Loucy (cell line): ENCODE measurements around the gene CCR6.

Source experiments
- H2AFZ ChIP-seq: fragments of 200-600 bp; sonication (generic); 2 replicates; pipeline ENCODE4 v1.6.0; 2016; ENCODE audit warnings: antibody characterized with exemption, mild to moderate bottlenecking, low read length, moderate library complexity
- H3F3A ChIP-seq: fragments of 200-600 bp; 2 replicates; pipeline ENCODE4 v1.6.0; 2016; ENCODE audit warnings: antibody characterized with exemption, low read depth, mild to moderate bottlenecking
- H3K27me3 ChIP-seq: fragments of 200-600 bp; sonication (generic); 2 replicates; pipeline ENCODE4 v1.6.1; 2014; ENCODE audit warnings: low read length, mild to moderate bottlenecking; ENCODE audit not compliant: insufficient read depth, poor library complexity, severe bottlenecking
- H3K36me3 ChIP-seq: fragments of 200-600 bp; sonication (generic); 2 replicates; pipeline ENCODE4 v1.6.1; 2016; ENCODE audit warnings: low read length; ENCODE audit not compliant: insufficient read depth
- H3K4me1 ChIP-seq: fragments of 200-600 bp; sonication (generic); 2 replicates; pipeline ENCODE4 v1.5.1; 2014; ENCODE audit warnings: low read length, mild to moderate bottlenecking; ENCODE audit not compliant: insufficient read depth, poor library complexity, severe bottlenecking
- H3K4me2 ChIP-seq: fragments of 200-600 bp; sonication (generic); 2 replicates; pipeline ENCODE4 v1.6.0; 2014; ENCODE audit warnings: antibody characterized with exemption, low read length, low read depth, mild to moderate bottlenecking; ENCODE audit not compliant: poor library complexity, severe bottlenecking
- H3K4me3 ChIP-seq: fragments of 200-600 bp; sonication (generic); 2 replicates; pipeline ENCODE4 v1.5.1; 2014; ENCODE audit warnings: low read length, mild to moderate bottlenecking, mixed read lengths; ENCODE audit not compliant: poor library complexity, severe bottlenecking
- H3K79me2 ChIP-seq: fragments of 200-600 bp; sonication (generic); 2 replicates; pipeline ENCODE4 v1.6.1; 2014; ENCODE audit warnings: low read length; ENCODE audit not compliant: insufficient read depth
- H3K9ac ChIP-seq: fragments of 200-600 bp; sonication (generic); 2 replicates; pipeline ENCODE4 v1.6.0; 2014; ENCODE audit warnings: mild to moderate bottlenecking, low read depth, low read length, moderate library complexity; ENCODE audit not compliant: poor library complexity, severe bottlenecking
- H3K9me2 ChIP-seq: fragments of 200-600 bp; sonication (generic); replicated peaks from 2 replicates; pipeline ENCODE4 v1.6.1; 2016; ENCODE audit warnings: low read depth, low read length, mixed read lengths
- H3K9me3 ChIP-seq: fragments of 200-600 bp; sonication (generic); 2 replicates; pipeline ENCODE4 v1.6.1; 2014; ENCODE audit warnings: mild to moderate bottlenecking, antibody characterized with exemption, low read length, low read depth; ENCODE audit not compliant: insufficient read depth
- H4K20me1 ChIP-seq: fragments of 200-600 bp; sonication (generic); 2 replicates; pipeline ENCODE4 v1.6.0; 2014; ENCODE audit warnings: antibody characterized with exemption, low read length, mild to moderate bottlenecking; ENCODE audit not compliant: insufficient read depth, poor library complexity, severe bottlenecking
- CTCF ChIP-seq: fragments of 200-600 bp; sonication (generic); conservative IDR thresholded peaks from 2 replicates; pipeline ENCODE4 v1.5.1; 2014; ENCODE audit warnings: mild to moderate bottlenecking, antibody characterized with exemption, low read length
- EZH2phosphoT487 ChIP-seq: fragments of 200-600 bp; IDR thresholded peaks from 2 replicates; pipeline ENCODE4 v1.6.1; 2018; ENCODE audit warnings: antibody characterized with exemption, mild to moderate bottlenecking, moderate library complexity, borderline replicate concordance

Gene CCR6

GRCh38 chr6:167112421-167112820, 10.5 kb upstream of the CCR6 start:
- Histone ChIP-seq H3K4me2 (no peak overlapping the region), H3K79me2 (no peaks in the 10 kb centered on the region), H2AFZ (no peak overlapping the region), H4K20me1 (no peaks in the 10 kb centered on the region), H3K9me2 (no peaks in the 10 kb centered on the region), H3K36me3 (no peaks in the 10 kb centered on the region), H3K9me3 (no peaks in the 10 kb centered on the region), H3F3A (no peaks in the 10 kb centered on the region), H3K4me1 (no peaks in the 10 kb centered on the region), H3K27me3 (no peaks in the 10 kb centered on the region), H3K4me3 (no peak overlapping the region), H3K9ac (no peak overlapping the region)
- TF ChIP-seq EZH2phosphoT487 (no peak), CTCF (no peak)

- Histone ChIP-seq H2AFZ (no peak overlapping the region), H3K9me3 (no peaks in the 10 kb centered on the region), H3K79me2 (no peaks in the 10 kb centered on the region), H3K36me3 (no peaks in the 10 kb centered on the region), H3K27me3 (no peaks in the 10 kb centered on the region), H3K4me1 (no peaks in the 10 kb centered on the region), H3K9ac (no peak overlapping the region), H3F3A (no peaks in the 10 kb centered on the region), H3K4me3 (no peak overlapping the region), H4K20me1 (no peaks in the 10 kb centered on the region), H3K4me2 (no peak overlapping the region), H3K9me2 (no peaks in the 10 kb centered on the region)
- TF ChIP-seq EZH2phosphoT487: no peak
- TF ChIP-seq CTCF: no peak
These were observed 9.7 kb upstream of the CCR6 start for GRCh38 chr6:167113047-167113754.

DNA sequence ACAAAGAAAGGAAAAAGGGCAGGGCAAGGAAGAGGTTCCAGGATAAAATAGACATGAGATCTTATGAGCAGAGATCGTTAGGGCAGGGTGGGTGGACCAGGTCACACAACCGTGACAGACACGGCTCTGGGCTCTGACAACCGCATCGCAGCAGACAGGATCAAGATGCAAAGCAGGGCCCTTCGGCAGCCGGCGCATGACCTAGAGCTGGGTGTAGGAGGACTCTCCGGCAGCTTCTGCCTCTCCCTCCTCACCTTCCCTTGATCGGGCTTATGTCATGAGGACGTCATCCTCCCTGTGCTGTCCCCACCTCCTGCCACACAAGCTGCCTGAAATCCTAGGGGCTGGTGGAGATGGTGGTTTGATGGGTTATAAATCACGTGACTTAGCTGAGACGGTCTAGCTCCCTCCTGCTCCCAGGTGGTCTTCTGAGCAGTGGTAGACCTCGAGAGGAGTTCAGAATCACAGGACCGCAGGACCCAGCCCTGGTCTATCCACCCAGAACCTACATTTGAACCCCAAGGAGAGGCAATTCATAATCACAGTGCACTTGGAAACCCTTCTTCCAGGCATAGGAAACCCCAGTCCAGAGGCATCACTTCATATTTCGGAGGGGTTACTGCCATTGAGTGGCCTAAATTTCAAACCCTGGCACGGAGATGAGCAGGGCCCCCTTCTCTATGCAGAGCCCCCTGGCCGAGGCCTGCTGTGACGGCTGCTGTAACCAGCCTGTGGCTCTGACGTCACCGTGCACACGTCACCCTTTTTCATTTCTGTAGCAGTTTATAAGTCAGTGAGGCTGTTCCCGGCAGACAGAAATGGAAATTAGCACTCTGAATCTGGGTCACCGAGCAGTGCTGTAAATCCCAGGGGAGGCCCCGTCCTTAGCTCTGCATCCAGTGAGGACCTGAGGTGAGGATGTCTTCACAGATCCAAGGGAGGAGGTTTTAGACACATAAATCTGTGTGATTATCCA, 8.7 kb upstream of the CCR6 start:
- Histone ChIP-seq H3K79me2 (no peaks in the 10 kb centered on the region), H3K4me3 (no peak overlapping the region), H2AFZ (no peak overlapping the region), H3K36me3 (no peaks in the 10 kb centered on the region), H3K27me3 (no peaks in the 10 kb centered on the region), H3K9ac (no peak overlapping the region), H3K9me2 (no peaks in the 10 kb centered on the region), H3F3A (no peaks in the 10 kb centered on the region), H3K4me1 (no peaks in the 10 kb centered on the region), H3K4me2 (no peak overlapping the region), H4K20me1 (no peaks in the 10 kb centered on the region), H3K9me3 (no peaks in the 10 kb centered on the region)
- no peak for TF ChIP-seq CTCF
- no peak for TF ChIP-seq EZH2phosphoT487
